ENCODE results near the gene CPT1A.

The CPT1A gene

GRCh38 chr11:68751004-68751325 lies 90.8 kb downstream of the CPT1A start:
- DNase-seq: no peak

- no peak for DNase-seq
These were observed 91.3 kb downstream of the CPT1A start for GRCh38 chr11:68750195-68751003.

- DNase-seq: no peak
These were observed 92.2 kb downstream of the CPT1A start for GRCh38 chr11:68749229-68750123.

- no peak for DNase-seq
These were observed 93.7 kb downstream of the CPT1A start for GRCh38 chr11:68748061-68748460.

- DNase-seq: no peak
These were observed 98.2 kb downstream of the CPT1A start for GRCh38 chr11:68743539-68743938.

GRCh38 chr11:68741463-68741862 lies 100.3 kb downstream of the CPT1A start:
- DNase-seq: no peak

- no peak for DNase-seq
These were observed 106.1 kb downstream of the CPT1A start for GRCh38 chr11:68735646-68736045.

- no peak for DNase-seq
These were observed 106.6 kb downstream of the CPT1A start for GRCh38 chr11:68735125-68735524.

- DNase-seq: no peak
These were observed 107.6 kb downstream of the CPT1A start for GRCh38 chr11:68734111-68734510.

GRCh38 chr11:68727783-68728182 lies 113.9 kb downstream of the CPT1A start:
- no peak for DNase-seq

- no peak for DNase-seq
These were observed 117.4 kb downstream of the CPT1A start for GRCh38 chr11:68724293-68724692.

- no peak for DNase-seq
These were observed 119.6 kb downstream of the CPT1A start for GRCh38 chr11:68722143-68722542.

GRCh38 chr11:68721075-68721474 lies 120.6 kb downstream of the CPT1A start:
- DNase-seq: no peak

- no peak for DNase-seq
These were observed 126.1 kb downstream of the CPT1A start for GRCh38 chr11:68715456-68716122.

- DNase-seq: no peak
These were observed 127.5 kb downstream of the CPT1A start for GRCh38 chr11:68714060-68714856.

- DNase-seq: no peak
These were observed 130.6 kb downstream of the CPT1A start for GRCh38 chr11:68711114-68711513.

- no peak for DNase-seq
These were observed 131.3 kb downstream of the CPT1A start for GRCh38 chr11:68710409-68710808.

- no peak for DNase-seq
These were observed 132.7 kb downstream of the CPT1A start for GRCh38 chr11:68709062-68709461.

GRCh38 chr11:68707527-68707926 lies 134.2 kb downstream of the CPT1A start:
- DNase-seq: no peak

GRCh38 chr11:68704887-68705286 lies 136.8 kb downstream of the CPT1A start:
- DNase-seq: no peak

All from NCI-H187 treated with DMSO at 0.1 percent for 48 hours (cell line).